Measurements from ENCODE around the gene RHBDF1. TPM values are rescaled to one million over a fixed set of nuclear protein-coding genes. Genes with fewer than 3 reads are reported as not detected.

RHBDF1 gene
- total and polyA plus RNA-seq, 9 of the 15 experiments (the other 6 are each of a cell fraction or from before 2014, with no cell fraction given): 1.0 to 8.2 (median 4.2) TPM

GRCh38 chr16:96935-97381 lies 24.5 kb upstream of the RHBDF1 start (continued):
- TF ChIP-seq CHD7 (IDR thresholded peaks at IDR 0.05; ENCODE audit: low read depth, low read length) (no peak), ZBTB7A (IDR thresholded peaks at IDR 0.05; ENCODE audit: borderline replicate concordance, control insufficient read depth, low read depth, low read length) (peak; percentile 79; the same call in 1 of the 2 replicates), RBFOX2 (IDR thresholded peaks at IDR 0.05; ENCODE audit: low read depth, low read length) (peak; percentile 42; the same call in 1 of the 2 replicates), ATF3 (IDR thresholded peaks at IDR 0.05) (no peak), ATF3 (CRISPR knock-in tag; conservative IDR thresholded peaks at IDR 0.05) (0 out of 2 replicates have a peak, but pooled peaks have one; percentile 40), ZC3H8 (IDR thresholded peaks at IDR 0.05) (no peak), SPI1 (IDR thresholded peaks at IDR 0.05; ENCODE audit: borderline replicate concordance, low read depth, low read length) (no peak), SMAD4 (CRISPR knock-in tag; conservative IDR thresholded peaks at IDR 0.05) (peak; percentile 73), KAT2B (IDR thresholded peaks at IDR 0.05; ENCODE audit: low read depth, low read length) (peak; percentile 82), ETV1 (tag; conservative IDR thresholded peaks at IDR 0.05; ENCODE audit: low read depth) (no peak), ZNF695 (CRISPR knock-in tag; IDR thresholded peaks at IDR 0.05) (no peak), KAT7 (CRISPR knock-in tag; IDR thresholded peaks at IDR 0.05; ENCODE audit: borderline replicate concordance) (peak; percentile 71; the same call in 1 of the 2 replicates), POLR2B (IDR thresholded peaks at IDR 0.05; ENCODE audit: low read depth, partially characterized antibody) (no peak), ID3 (CRISPR knock-in tag; IDR thresholded peaks at IDR 0.05) (no peak), ID3 (tag; IDR thresholded peaks at IDR 0.05) (no peak), KAT8 (IDR thresholded peaks at IDR 0.05; ENCODE audit: low read depth) (no peak)
